ENCODE data around the gene FAM193A.

- no peak for TF ChIP-seq PATZ1 (CRISPR knock-in tag; IDR thresholded peaks at IDR 0.05; ENCODE audit: borderline replicate concordance)
- TF ChIP-seq ZNF8 (CRISPR knock-in tag; IDR thresholded peaks at IDR 0.05) = no peak
- TF ChIP-seq RARB (CRISPR knock-in tag; IDR thresholded peaks at IDR 0.05) = no peak
- TF ChIP-seq TSHZ2 (CRISPR knock-in tag; IDR thresholded peaks at IDR 0.05) = no peak
- no peak for TF ChIP-seq POU6F1 (CRISPR knock-in tag; IDR thresholded peaks at IDR 0.05; ENCODE audit: borderline replicate concordance, low read depth)
- TF ChIP-seq ZFP3 (CRISPR knock-in tag; IDR thresholded peaks at IDR 0.05) = no peak
- no peak for TF ChIP-seq TCF4 (CRISPR knock-in tag; IDR thresholded peaks at IDR 0.05; ENCODE audit: borderline replicate concordance)
Measured at GRCh38 chr4:2713337-2713736, 176.9 kb downstream of the FAM193A start.
